Chondrocyte (in vitro differentiated cells): ENCODE measurements around the gene CCDC57. TPM values are rescaled to one million over a fixed set of nuclear protein-coding genes. Genes with fewer than 3 reads are reported as not detected.

ENCODE experiments used
- DNase-seq: peaks from one replicate; pipeline ENCODE4 v3.0.0; 2021; ENCODE audit warnings: mixed read lengths, low spot score
- H3K27ac Mint-ChIP-seq: one replicate; pipeline ENCODE4 v1.8.0; 2021; ENCODE audit warnings: mild to moderate bottlenecking, moderate library complexity, mixed read lengths; ENCODE audit not compliant: unreplicated experiment
- H3K27me3 Mint-ChIP-seq: 2 replicates; pipeline ENCODE4 v1.8.0; 2021; ENCODE audit warnings: low read depth, mixed read lengths
- H3K36me3 Mint-ChIP-seq: 2 replicates; pipeline ENCODE4 v1.8.0; 2021; ENCODE audit warnings: low read depth, mixed read lengths
- H3K4me1 Mint-ChIP-seq: 2 replicates; pipeline ENCODE4 v1.8.0; 2021; ENCODE audit warnings: low read depth, mild to moderate bottlenecking, mixed read lengths
- H3K4me3 Mint-ChIP-seq: one replicate; pipeline ENCODE4 v1.8.0; 2021; ENCODE audit warnings: mild to moderate bottlenecking, moderate library complexity, mixed read lengths; ENCODE audit not compliant: unreplicated experiment
- H3K9me3 Mint-ChIP-seq: 2 replicates; pipeline ENCODE4 v1.8.0; 2021; ENCODE audit warnings: low read depth, mixed read lengths
- CTCF ChIP-seq: fragments of 200-600 bp; sonication (generic); IDR thresholded peaks from 2 replicates; pipeline ENCODE4 v1.5.0; 2021; ENCODE audit warnings: antibody characterized with exemption, mild to moderate bottlenecking, moderate library complexity
- total RNA-seq: library from RNA; stranded (reverse); gene quantifications from 3 replicates; pipeline ENCODE4 v1.2.1, GENCODE V29; 2021

Gene CCDC57
- total RNA-seq, 1 donor from 2014 or later = 23.5 TPM

GRCh38 chr17:82232876-82233785 lies 20.5 kb upstream of the CCDC57 start:
- Mint-ChIP-seq H3K4me1 (peaks cover 39% of the 10 kb centered on the region), H3K27me3 (no peaks in the 10 kb centered on the region), H3K36me3 (peaks cover 2% of the 10 kb centered on the region), H3K4me3 (no peak overlapping the region), H3K9me3 (no peaks in the 10 kb centered on the region), H3K27ac (peak overlapping the region; percentile 68)
- no peak for TF ChIP-seq CTCF
- no peak for DNase-seq

GRCh38 chr17:82232322-82232820 lies 19.7 kb upstream of the CCDC57 start:
- no peak for TF ChIP-seq CTCF
- no peak for DNase-seq
- H3K36me3 Mint-ChIP-seq = no peaks in the 10 kb centered on the region
- no peaks in the 10 kb centered on the region for H3K27me3 Mint-ChIP-seq
- no peak overlapping the region for H3K27ac Mint-ChIP-seq
- H3K4me1 Mint-ChIP-seq = peaks cover 34% of the 10 kb centered on the region
- H3K4me3 Mint-ChIP-seq = no peak overlapping the region
- H3K9me3 Mint-ChIP-seq = no peaks in the 10 kb centered on the region

GRCh38 chr17:82231562-82232321 lies 19.1 kb upstream of the CCDC57 start:
- Mint-ChIP-seq H3K36me3 (no peaks in the 10 kb centered on the region), H3K4me3 (peak overlapping the region; percentile 56), H3K9me3 (no peaks in the 10 kb centered on the region), H3K27ac (no peak overlapping the region), H3K4me1 (peaks cover 33% of the 10 kb centered on the region), H3K27me3 (no peaks in the 10 kb centered on the region)
- DNase-seq = no peak
- no peak for TF ChIP-seq CTCF

- Mint-ChIP-seq H3K27me3 (no peaks in the 10 kb centered on the region), H3K27ac (no peak overlapping the region), H3K36me3 (no peaks in the 10 kb centered on the region), H3K4me3 (peak overlapping the region; percentile 56), H3K4me1 (peaks cover 29% of the 10 kb centered on the region), H3K9me3 (no peaks in the 10 kb centered on the region)
- no peak for DNase-seq
- TF ChIP-seq CTCF = peak; percentile 37
Measured at GRCh38 chr17:82231312-82231561, 18.6 kb upstream of the CCDC57 start.

GRCh38 chr17:82230609-82231311 lies 18.1 kb upstream of the CCDC57 start:
- peaks cover 24% of the 10 kb centered on the region for H3K4me1 Mint-ChIP-seq
- no peak overlapping the region for H3K27ac Mint-ChIP-seq
- H3K27me3 Mint-ChIP-seq = no peaks in the 10 kb centered on the region
- no peaks in the 10 kb centered on the region for H3K36me3 Mint-ChIP-seq
- TF ChIP-seq CTCF = peak; percentile 73
- H3K9me3 Mint-ChIP-seq = no peaks in the 10 kb centered on the region
- no peak for DNase-seq
- H3K4me3 Mint-ChIP-seq = peak overlapping the region; percentile 85
